ENCODE measurements around the gene SND1.

SND1 gene

DNA sequence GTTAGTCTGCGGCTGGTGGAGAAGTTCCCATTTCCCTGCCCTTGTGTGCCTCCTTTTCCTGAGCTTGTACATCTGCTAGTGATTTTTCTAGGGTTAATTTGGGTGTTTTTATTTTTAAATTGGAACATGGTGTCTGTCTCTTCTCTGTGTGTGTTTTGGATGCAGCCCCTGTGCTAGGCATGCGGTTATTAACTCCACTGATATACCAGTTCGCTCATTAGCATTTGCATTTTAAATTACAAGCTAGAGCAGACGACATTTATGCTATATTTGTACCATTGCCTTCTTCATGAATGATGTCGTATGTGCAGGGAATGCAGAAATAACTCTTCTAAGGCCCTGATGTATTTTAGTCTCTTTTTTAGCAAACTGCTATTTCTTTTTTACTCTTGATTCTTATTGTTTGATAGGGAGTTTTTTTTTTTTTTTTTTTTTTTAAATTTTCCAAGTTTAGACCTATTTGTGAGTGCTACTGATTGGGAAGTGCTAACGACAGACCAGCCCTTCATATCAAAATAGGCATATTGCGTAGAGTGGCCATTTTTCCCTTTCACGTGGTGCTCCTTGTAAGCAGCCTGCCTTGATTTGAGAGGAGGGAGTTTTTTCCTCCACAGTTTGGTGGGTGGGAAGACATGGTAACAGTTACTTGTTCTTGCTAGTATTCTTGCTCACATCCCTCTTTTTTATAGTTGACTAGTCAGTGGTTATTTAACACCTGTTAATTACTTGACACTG lies 289.6 kb downstream of the SND1 start:
- no peak overlapping the region for H3K4me3 ChIP-seq (ENCODE audit: low read length)
- TF ChIP-seq, protein P1, sequence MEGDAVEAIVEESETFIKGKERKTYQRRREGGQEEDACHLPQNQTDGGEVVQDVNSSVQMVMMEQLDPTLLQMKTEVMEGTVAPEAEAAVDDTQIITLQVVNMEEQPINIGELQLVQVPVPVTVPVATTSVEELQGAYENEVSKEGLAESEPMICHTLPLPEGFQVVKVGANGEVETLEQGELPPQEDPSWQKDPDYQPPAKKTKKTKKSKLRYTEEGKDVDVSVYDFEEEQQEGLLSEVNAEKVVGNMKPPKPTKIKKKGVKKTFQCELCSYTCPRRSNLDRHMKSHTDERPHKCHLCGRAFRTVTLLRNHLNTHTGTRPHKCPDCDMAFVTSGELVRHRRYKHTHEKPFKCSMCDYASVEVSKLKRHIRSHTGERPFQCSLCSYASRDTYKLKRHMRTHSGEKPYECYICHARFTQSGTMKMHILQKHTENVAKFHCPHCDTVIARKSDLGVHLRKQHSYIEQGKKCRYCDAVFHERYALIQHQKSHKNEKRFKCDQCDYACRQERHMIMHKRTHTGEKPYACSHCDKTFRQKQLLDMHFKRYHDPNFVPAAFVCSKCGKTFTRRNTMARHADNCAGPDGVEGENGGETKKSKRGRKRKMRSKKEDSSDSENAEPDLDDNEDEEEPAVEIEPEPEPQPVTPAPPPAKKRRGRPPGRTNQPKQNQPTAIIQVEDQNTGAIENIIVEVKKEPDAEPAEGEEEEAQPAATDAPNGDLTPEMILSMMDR (IDR thresholded peaks at IDR 0.05; ENCODE audit: low read depth, low read length, poor library complexity, severe bottlenecking): no peak
- no peak for TF ChIP-seq EZH2phosphoT487 (IDR thresholded peaks at IDR 0.05; ENCODE audit: borderline replicate concordance, low read length)
- H3K4me1 ChIP-seq (ENCODE audit: control insufficient read depth, low read length): no peaks in the 10 kb centered on the region
- H3K9me3 ChIP-seq (ENCODE audit: control insufficient read depth, insufficient read depth, low read length): no peaks in the 10 kb centered on the region
- H3K4me2 ChIP-seq (ENCODE audit: low read length): no peak overlapping the region
- no peaks in the 10 kb centered on the region for H3K9me2 ChIP-seq (replicated peaks; ENCODE audit: control insufficient read depth, low read length)
- no peaks in the 10 kb centered on the region for H3F3A ChIP-seq (ENCODE audit: control insufficient read depth, insufficient read depth)
- H3K36me3 ChIP-seq (ENCODE audit: control insufficient read depth, low read length): peaks cover 41% of the 10 kb centered on the region
- H3K27me3 ChIP-seq (ENCODE audit: control insufficient read depth, low read length): no peaks in the 10 kb centered on the region
- H4K20me1 ChIP-seq (ENCODE audit: control insufficient read depth, insufficient read depth, low read depth, low read length): no peaks in the 10 kb centered on the region; the same call in 1 of the 2 replicates
- H3K27ac ChIP-seq (ENCODE audit: low read depth, low read length): no peak overlapping the region
- no peaks in the 10 kb centered on the region for H3K79me2 ChIP-seq (ENCODE audit: control insufficient read depth, low read length)

DNA sequence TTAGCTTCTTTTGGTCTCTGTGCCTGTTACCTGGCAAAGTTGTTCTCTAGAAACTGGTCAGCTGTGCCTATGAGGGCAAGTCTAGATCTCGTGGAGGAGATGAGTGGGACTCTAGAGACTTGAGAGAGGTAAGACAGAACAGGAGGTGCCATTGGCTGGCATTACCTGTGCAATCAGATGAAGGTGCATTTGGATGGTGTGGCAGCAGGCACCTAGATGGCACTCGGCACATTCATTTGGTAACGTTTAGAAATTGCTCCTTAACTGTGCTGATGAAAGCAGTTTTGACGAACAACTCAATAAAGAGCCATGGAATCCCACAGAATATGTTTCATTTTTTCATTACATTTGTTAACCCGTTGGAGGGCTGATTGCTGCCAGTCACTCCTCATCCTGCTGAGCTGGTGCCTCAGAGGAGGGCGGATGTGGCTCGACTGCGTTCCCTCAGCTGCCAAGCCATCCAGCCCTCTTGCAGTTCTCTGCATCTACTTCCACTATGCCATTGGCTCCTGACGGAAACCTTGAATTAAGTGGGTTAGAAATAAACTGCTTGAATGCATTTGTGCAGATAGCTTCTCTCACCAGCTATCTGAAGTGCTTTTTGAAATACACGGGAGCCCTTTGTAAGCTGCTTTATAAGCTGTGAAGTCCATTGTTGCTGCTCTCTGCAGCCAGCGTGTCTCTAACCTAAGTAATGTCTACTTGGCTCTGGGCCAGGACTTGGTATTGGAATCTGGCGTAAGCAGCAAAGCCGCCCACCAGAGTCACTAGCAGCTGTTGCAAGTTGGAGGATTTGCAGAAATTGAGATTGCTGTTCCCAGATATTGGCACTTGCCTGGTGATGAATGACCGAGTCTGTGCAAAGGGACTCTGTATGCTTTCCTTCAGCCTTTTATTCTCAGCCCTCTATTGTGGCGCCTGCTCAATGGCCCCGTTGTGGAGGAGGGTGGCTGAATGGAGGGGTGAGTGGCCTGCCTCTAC lies 291.8 kb downstream of the SND1 start:
- Histone ChIP-seq H3K36me3 (ENCODE audit: control insufficient read depth, low read length) (peaks cover 30% of the 10 kb centered on the region), H4K20me1 (ENCODE audit: control insufficient read depth, insufficient read depth, low read depth, low read length) (no peaks in the 10 kb centered on the region; the same call in 1 of the 2 replicates)
- TF ChIP-seq, protein P1 (IDR thresholded peaks at IDR 0.05; ENCODE audit: low read depth, low read length, poor library complexity, severe bottlenecking): no peak
- no peak for TF ChIP-seq EZH2phosphoT487 (IDR thresholded peaks at IDR 0.05; ENCODE audit: borderline replicate concordance, low read length)

DNA sequence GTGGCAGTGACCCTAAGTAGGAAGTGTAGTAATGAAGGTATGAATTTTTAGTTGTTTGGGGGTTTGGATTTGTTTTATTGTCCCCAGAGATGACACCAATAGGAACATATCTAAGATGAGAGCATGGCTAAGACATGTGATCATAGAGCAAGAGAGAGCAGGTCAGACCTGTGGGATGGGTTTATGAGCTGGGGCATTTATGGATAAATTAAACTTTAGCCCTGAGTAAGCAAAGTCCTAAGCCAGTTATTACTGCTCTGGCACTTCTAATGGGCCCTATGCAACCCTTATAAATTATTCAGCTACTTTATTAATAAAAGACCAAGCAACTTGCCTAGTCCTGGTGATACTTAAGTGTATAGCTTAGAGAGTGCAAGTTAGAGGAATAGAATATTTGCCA lies 294.1 kb downstream of the SND1 start:
- Histone ChIP-seq H3K36me3 (ENCODE audit: control insufficient read depth, low read length) (peaks cover 33% of the 10 kb centered on the region), H3K9me2 (replicated peaks; ENCODE audit: control insufficient read depth, low read length) (no peaks in the 10 kb centered on the region)

More for the DNA sequence above, 291.8 kb downstream of the SND1 start:
- Histone ChIP-seq H3K79me2 (ENCODE audit: control insufficient read depth, low read length) (no peaks in the 10 kb centered on the region), H3K9me3 (ENCODE audit: control insufficient read depth, insufficient read depth, low read length) (no peaks in the 10 kb centered on the region), H3F3A (ENCODE audit: control insufficient read depth, insufficient read depth) (no peaks in the 10 kb centered on the region), H3K9me2 (replicated peaks; ENCODE audit: control insufficient read depth, low read length) (no peaks in the 10 kb centered on the region), H3K4me2 (ENCODE audit: low read length) (no peak overlapping the region), H3K4me3 (ENCODE audit: low read length) (no peak overlapping the region), H3K27ac (ENCODE audit: low read depth, low read length) (no peak overlapping the region), H3K4me1 (ENCODE audit: control insufficient read depth, low read length) (no peaks in the 10 kb centered on the region), H3K27me3 (ENCODE audit: control insufficient read depth, low read length) (no peaks in the 10 kb centered on the region)

More for the DNA sequence above, 294.1 kb downstream of the SND1 start:
- H3K4me3 ChIP-seq (ENCODE audit: low read length): no peak overlapping the region
- no peaks in the 10 kb centered on the region for H3K9me3 ChIP-seq (ENCODE audit: control insufficient read depth, insufficient read depth, low read length)
- no peak overlapping the region for H3K27ac ChIP-seq (ENCODE audit: low read depth, low read length)
- no peaks in the 10 kb centered on the region for H3F3A ChIP-seq (ENCODE audit: control insufficient read depth, insufficient read depth)
- H4K20me1 ChIP-seq (ENCODE audit: control insufficient read depth, insufficient read depth, low read depth, low read length): no peaks in the 10 kb centered on the region; the same call in 1 of the 2 replicates
- no peaks in the 10 kb centered on the region for H3K27me3 ChIP-seq (ENCODE audit: control insufficient read depth, low read length)
- no peak for TF ChIP-seq EZH2phosphoT487 (IDR thresholded peaks at IDR 0.05; ENCODE audit: borderline replicate concordance, low read length)
- TF ChIP-seq, protein P1 (IDR thresholded peaks at IDR 0.05; ENCODE audit: low read depth, low read length, poor library complexity, severe bottlenecking): no peak
- no peaks in the 10 kb centered on the region for H3K79me2 ChIP-seq (ENCODE audit: control insufficient read depth, low read length)
- no peak overlapping the region for H3K4me2 ChIP-seq (ENCODE audit: low read length)
- no peaks in the 10 kb centered on the region for H3K4me1 ChIP-seq (ENCODE audit: control insufficient read depth, low read length)
